Erythroblast (primary cell): Measurements from ENCODE around the gene CEP164.
"Not testable (repeated sequence)": the region's sequence is repeated elsewhere in the genome, so short reads cannot be mapped to it uniquely, and the experiment has no call there.

Experiments
- DNase-seq, 2 experiments: peaks; one replicate each; lab custom pipeline; 2025; lab: John Stamatoyannopoulos, UW
- GATA1 ChIP-seq: IDR thresholded peaks from 2 replicates; pipeline ENCODE4 v1.6.1; 2011; ENCODE audit warnings: low read depth, mild to moderate bottlenecking, control low read depth, low read length, moderate library complexity
- POLR2A ChIP-seq: IDR thresholded peaks from 2 replicates; pipeline ENCODE4 v1.6.1; 2011; ENCODE audit warnings: mild to moderate bottlenecking, low read length

Gene CEP164

DNA sequence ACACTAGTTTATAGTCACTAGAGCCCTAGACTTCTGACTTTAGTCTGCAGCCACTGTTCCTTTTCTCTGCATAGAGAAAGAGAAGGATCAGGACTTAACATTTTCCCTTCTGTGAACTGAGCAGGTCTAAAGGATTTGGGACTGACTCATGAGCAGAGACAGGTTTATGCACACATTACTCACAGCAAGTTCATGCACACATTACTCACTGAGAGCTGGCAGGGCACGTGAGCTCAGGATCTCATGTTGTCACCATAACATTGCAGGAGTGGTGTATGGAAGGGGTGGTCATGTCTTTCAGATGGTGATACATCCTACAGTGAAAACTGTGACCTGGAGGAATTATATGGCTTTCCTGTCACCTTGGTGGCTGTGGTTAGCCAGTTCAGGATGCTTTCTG, 56.4 kb downstream of the CEP164 start:
- no peak for DNase-seq
- TF ChIP-seq POLR2A: no peak
- TF ChIP-seq GATA1: no peak

DNA sequence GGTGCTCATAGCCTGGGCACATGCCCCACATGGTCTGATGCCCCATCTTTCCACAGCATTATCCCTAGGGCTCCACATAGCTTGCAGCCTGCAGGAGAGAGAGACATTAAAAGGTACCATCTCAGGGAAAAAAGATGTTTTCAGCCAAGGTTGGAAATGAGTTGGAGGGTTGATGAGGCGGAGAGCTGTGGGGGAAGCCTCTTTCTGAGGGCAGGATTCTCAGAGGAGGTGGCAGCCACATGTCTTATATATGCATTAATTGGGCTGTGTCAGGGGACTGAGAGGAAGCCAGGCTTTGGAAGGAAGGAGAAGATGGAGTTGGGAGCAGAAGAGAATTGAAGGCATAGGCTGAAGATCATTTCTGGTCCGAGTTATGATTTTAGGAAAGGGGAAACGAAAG, 57.8 kb downstream of the CEP164 start:
- TF ChIP-seq GATA1: no peak
- TF ChIP-seq POLR2A: no peak
- no peak for DNase-seq

DNA sequence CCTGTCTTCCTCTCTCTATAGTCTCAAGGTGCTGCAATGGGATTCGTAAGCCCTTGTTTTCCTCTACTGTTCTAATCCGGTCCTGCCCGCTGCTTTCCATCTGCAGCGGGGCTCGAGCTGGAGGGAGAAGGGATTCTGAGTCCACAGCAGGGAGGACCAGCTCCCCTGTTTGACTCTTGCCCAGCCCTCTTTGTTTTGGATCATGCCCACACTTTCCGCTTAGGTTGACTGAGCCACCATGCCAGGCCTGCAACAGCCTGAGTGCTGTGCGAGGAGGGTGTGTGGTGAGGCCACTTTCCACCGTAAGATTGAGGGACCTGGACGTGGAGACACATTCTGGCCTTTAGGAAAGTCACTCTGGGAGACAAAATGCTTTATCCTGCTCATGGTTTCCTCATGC, 58.3 kb downstream of the CEP164 start:
- TF ChIP-seq POLR2A (no peak), GATA1 (no peak)

DNA sequence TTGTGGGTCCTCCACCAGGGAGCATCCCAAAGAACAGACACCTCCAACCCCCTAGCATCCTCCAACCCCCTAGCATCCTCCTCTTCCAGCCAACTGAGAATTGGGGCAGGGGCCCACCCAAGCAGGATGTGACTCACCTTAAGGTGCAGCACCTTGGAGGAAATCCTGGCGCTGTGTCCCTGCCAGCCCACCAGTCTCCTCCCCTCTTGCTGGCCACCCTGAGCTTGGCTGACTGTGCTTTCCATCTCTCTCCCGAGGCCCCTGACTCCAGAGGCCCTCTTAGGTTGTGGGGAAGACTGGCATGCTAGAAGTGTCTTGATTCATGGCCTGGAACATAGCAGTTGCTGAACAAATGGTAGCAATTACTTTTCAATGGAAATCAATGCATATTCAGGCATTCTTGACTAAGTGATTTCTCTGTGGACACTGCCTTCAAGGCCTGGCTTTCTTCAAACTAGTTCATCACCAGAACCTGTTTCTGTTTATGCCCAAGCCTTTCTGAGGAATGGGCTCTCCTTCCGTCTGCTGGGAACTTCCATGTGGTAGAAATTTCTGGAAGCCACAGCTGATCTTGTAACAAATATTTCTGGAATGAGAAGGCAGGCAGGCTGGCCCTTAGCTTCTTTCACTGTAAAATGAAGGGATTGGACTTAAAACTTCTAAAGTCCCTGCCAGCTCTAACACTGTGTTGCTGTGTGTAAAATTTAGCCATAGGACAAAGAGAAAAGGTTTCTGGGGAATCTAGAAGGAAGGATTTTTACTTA, 60.5 kb downstream of the CEP164 start:
- TF ChIP-seq GATA1: no peak
- TF ChIP-seq POLR2A: no peak
- no peak for DNase-seq

More for the DNA sequence above, 58.3 kb downstream of the CEP164 start:
- no peak for DNase-seq

DNA sequence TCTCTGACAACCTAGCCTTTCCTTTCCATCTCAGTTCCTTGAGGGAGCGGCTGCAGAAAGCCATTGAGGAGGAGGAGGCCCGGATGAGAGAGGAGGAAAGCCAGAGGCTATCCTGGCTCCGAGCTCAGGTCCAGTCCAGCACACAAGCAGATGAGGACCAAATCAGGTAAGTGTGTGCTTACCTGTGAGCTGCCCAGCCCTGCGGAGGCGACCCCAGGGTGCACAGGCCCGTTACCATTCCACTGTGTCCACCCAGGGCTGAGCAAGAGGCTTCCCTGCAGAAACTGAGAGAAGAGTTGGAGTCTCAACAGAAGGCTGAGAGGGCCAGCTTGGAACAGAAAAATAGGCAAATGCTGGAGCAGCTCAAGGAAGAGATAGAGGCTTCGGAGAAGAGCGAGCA, 63.1 kb downstream of the CEP164 start:
- no peak for DNase-seq
- TF ChIP-seq GATA1: no peak
- no peak for TF ChIP-seq POLR2A

DNA sequence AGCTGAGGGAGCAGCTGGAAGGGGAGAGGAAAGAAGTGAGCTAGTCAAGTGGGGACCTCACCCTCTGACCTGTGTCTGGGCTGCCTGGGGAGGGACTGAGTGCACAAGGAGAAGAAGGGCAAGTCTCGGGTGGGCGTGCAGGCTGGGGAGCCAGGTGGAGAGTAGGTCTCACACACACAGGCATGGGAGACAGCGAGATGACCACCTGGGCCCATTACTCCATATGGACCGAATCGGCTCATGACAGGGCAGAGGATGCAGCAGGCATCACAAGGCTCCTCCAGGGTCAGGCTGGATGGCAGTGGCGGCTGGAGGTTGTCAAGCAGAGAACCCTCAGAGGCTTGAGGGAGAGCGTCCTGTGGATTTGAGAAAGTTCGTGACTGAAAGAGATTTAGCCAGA, 63.5 kb downstream of the CEP164 start:
- no peak for TF ChIP-seq POLR2A
- TF ChIP-seq GATA1: no peak

DNA sequence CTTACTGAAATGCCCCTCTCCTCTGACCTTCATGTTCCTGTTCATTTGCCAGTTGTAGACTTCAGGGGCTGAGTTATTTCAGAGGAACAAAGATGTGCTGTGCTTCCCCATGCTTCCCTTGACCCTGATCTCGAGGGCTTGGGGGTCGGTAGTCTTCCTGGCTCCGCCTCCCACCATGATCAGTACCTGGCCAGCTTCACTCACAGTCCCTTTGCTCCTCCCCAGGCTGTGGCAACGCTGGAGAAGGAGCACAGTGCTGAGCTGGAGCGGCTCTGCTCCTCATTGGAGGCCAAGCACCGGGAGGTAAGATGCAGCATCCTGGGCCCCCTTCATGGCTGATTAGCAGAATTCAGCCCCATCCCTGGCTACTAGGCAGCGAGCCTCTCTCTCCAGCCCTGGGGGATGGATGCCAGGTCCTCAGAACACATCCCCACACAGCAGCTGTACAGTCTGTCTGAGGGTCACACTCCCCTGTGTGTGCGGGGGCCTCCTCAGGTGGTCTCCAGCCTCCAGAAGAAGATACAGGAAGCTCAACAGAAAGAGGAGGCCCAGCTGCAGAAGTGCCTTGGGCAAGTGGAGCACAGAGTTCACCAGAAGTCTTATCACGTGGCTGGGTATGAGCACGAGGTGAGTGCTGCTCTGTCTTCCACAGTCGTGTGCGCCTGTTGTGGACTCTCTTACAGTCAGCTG, 64.5 kb downstream of the CEP164 start:
- TF ChIP-seq POLR2A: no peak
- DNase-seq: no peak

More for the DNA sequence above, 63.5 kb downstream of the CEP164 start:
- no peak for DNase-seq

DNA sequence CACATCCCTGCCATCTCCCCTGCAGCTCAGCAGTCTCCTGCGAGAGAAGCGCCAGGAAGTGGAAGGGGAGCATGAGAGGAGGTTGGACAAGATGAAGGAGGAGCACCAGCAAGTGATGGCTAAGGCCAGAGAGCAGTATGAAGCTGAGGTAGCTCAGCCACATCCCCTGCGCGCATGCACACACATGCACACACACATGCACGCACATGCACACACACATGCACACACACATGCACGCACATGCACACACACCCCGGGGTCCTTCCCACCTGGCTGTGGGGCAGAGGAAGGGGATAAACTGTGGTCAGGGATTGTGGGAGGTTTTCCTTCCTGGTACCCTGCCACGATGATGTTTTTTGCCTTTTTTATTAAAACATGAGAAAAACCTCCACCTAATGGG, 65.3 kb downstream of the CEP164 start:
- no peak for DNase-seq
- TF ChIP-seq GATA1 (no peak), POLR2A (no peak)

DNA sequence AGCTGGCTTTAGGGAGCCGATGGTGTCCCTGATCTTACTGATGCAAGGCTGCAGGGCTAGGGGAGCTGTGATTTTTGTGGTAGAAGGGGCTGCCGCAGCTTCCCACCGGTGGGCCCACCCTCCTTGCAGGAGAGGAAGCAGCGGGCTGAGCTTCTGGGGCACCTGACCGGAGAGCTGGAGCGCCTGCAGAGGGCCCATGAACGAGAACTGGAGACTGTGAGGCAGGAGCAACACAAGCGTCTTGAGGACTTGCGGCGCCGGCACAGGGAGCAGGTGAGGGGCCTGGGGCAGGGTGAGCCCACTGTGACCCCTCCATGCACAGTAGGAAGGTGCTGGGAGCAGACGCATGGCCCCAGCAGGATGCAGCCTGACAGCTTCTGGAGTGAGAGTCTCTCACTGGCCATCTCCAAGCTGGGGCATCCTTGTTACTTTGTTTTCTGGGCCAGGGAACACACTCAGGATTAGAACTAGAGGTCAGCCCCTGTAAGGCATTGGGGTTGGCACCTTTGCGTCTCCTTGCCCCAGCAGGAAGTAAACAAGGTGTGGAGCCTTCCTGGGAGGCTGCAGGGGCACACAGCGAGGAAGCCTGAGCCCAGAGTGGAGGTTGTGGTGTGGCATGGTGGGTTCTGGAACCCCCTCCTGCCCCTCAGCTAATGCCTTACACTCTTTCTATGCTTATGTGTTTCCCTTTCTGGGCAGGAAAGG, 66.7 kb downstream of the CEP164 start:
- TF ChIP-seq GATA1 (no peak), POLR2A (no peak)

DNA sequence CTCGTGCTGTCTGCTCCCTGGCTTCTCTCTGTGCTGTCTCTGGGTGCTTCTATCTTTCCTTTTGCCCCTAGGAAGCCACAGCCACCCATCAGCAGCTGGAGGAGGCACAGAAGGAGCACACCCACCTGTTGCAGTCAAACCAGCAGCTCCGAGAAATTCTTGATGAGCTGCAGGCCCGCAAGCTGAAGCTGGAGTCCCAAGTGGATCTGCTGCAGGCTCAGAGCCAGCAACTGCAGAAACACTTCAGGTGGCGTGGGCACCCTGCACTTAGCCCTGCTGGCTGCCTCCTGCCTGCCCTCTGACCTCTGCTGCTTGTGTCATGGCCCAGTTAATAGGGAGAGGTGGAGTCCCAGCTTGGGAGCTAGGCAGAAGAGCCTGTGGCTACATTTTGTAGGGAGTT, 67.8 kb downstream of the CEP164 start:
- no peak for DNase-seq
- TF ChIP-seq POLR2A (no peak), GATA1 (no peak)

More for the DNA sequence above, 66.7 kb downstream of the CEP164 start:
- no peak for DNase-seq

DNA sequence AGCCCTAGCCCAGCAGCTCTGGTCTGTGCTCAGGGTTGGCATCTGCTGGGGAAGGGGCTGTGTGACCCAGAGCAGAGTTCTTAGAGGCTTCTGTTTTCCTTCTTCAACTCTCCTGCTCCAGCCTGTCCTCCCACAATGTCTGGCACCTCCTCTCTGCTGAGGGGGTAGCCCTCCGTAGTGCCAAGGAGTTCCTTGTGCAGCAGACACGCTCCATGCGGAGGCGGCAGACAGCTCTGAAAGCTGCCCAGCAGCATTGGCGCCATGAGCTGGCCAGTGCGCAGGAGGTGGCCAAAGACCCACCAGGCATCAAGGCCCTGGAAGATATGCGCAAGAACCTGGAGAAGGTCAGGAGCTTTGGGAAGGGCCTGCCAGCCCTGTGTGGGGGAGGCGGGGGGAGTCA, 69.3 kb downstream of the CEP164 start:
- DNase-seq: no peak
- no peak for TF ChIP-seq GATA1
- no peak for TF ChIP-seq POLR2A

DNA sequence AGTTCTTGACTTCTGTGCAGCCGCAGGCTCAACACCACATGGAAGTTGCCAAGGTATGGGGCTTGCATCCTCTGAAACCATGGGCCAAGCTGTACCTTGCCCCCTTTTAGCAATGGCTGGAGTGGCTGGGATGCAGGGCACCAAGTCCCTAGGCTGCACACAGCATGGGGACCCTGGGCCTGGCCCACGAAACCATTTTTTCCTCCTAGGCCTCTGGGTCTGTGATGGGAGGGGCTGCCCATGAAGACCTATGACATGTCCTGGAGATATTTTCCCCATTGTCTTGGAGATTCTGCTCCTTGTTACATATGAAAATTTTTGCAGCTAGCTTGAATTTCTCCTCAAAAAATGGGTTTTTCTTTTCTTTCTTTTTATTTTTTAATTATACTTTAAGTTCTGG, 71.0 kb downstream of the CEP164 start:
- not testable (repeated sequence) for DNase-seq

DNA sequence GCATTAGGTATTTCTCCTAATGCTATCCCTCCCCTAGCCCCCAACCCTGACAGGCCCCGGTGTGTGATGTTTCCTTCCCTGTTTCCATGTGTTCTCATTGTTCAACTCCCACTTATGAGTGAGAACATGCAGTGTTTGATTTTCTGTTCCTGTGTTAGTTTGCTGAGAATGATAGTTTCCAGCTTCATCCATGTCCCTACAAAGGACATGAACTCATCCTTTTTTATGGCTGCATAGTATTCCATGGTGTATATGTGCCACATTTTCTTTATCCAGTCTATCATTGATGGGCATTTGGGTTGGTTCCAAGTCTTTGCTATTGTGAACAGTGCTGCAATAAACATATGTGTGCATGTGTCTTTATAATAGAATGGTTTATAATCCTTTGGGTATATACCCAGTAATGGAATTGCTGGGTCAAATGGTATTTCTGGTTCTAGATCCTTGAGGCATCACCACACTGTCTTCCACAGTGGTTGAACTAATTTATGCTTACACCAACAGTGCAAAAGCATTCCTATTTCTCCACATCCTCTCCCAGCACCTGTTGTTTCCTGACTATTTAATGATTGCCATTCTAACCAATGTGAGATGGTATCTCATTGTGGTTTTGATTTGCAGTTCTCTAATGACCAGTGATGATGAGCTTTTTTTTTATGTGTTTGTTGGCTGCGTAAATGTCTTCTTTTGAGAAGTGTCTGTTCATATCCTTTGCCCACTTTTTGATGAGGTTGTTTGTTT, 71.6 kb downstream of the CEP164 start:
- DNase-seq: not testable (repeated sequence)

DNA sequence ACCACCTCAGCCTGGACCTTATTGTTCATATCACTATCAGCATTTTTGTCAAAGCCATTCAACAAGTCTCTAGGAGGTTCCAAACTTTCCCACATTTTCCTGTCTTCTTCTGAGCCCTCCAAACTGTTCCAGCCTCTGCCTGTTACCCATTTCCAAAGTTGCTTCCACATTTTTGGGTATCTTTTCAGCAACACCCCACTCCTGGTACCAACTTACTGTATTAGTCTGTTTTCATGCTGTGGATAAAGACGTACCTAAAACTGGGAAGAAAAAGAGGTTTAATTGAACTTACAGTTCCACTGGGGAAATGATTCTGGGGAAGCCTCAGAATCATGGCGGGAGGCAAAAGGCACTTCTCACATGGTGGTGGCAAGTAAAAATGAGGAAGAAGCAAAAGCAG, 78.2 kb downstream of the CEP164 start:
- not testable (repeated sequence) for DNase-seq
